ENCODE results near the gene GNAS-AS1. TPM values are rescaled to one million over a fixed set of nuclear protein-coding genes. Genes with fewer than 3 reads are reported as not detected.

The GNAS-AS1 gene
- under 1 TPM in 1 of 4 donors, not detected in 3; 0.28 TPM for total RNA-seq

DNA sequence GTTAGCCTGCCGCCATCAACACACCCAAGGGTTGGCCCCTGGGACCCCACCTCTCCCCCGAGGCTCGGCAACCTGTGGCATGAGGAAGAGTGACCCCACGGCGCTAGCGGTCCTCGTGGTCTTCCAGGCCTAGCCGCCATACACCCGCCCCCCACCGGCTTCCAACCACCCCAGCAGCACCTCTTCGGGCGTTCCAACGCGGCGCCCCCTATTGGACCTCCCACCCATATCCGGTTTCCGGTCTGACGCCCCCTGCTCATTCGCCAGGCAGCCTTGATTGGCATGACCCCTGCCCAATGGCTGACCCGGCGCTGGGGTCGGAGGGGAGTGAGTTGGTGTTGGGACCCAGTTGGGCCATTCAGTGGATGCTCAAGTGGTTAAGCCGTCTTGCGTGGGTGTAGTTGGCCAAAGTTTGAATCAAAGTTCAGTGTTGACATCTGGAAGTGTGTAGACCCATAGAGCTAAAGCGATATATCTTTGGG lies at the start of gene GNAS-AS1:
Gene GNAS-AS1, minus strand, starts transcription at position 210 of the 482 bp plus-strand sequence.
- TF ChIP-seq CTCF (IDR thresholded peaks at IDR 0.05): no peak
- peak; percentile 43 for ATAC-seq (ENCODE audit: low FRiP score)
- peak; percentile 73 for DNase-seq (ENCODE audit: low spot score)

DNA sequence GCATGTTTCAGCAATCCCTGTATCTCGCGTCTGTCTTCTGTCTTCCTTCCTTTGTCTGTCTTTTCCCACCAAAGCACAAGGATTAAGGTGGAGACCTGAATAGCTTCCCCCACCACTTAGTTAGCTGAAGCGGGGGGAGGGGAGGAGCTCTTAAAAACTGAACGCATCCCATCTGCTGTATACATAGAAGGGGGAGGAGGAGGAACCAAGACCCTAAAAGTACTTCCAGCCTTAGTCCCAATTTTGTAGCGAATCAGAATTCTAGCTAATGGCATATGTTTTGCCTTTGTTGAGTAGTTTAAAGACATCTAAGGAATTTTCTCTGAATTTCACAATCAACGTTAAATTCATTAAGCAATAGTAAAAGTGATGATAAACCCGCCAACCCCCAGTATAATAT lies 49.7 kb upstream of the GNAS-AS1 start:
- DNase-seq (ENCODE audit: low spot score) (no peak), ATAC-seq (ENCODE audit: low FRiP score) (no peak)
- TF ChIP-seq CTCF (IDR thresholded peaks at IDR 0.05): no peak

DNA sequence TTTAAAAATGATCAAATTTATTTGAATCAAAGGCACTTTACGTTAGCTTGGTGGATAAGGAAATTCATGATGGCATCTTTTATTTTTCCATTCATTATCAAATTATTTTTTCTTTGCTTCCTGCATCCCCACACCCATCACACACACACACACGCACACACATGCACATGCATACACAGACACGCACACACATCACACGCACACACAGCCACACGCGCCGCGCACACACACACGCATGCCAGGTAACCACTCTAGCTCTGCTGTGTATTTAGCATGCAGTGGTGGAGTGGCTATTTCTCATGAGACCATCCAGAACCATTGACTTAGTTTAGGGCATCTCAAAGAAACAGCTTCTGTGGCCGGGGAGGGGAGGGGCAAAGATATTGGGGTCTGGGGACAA lies 48.8 kb upstream of the GNAS-AS1 start:
- TF ChIP-seq CTCF (IDR thresholded peaks at IDR 0.05): no peak

DNA sequence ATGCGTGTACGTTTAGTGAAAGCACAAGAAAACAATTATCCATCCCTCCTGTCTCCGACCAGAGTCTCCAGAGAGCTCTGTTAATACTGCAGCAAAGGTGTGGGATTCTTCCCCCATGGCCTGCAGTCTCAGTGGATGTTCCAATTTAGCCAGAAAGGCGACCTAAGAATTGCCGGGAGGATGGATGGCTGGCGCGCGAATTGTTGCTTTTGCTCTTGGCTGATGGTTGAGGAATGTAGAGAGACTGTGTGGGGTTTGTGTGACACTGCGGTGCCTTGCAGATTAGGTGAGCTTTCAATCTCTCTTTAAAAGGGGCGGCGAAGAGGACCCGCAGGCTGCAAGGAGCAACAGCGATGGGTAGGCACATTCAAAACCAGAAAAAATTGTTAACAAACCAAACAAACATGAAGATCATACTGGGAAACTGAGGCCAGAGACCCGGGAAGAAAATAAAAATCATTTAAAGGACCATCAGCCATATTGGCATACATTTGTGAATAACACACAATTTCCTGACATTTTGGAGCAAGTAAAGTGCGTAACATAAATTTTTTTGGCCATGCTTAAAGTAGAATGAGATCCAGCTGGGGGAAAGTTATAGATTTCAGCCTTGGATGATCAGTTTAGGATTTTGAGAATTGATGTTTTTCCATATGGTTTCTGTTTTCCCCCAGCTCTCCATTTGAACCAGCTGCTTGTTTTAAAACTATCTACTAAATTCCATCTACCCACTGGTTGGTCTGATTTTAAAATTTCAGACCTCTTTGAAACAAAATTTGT lies 48.1 kb upstream of the GNAS-AS1 start:
- DNase-seq (ENCODE audit: low spot score) (no peak), ATAC-seq (ENCODE audit: low FRiP score) (no peak)
- TF ChIP-seq CTCF (IDR thresholded peaks at IDR 0.05): no peak

More for the DNA sequence above, 48.8 kb upstream of the GNAS-AS1 start:
- ATAC-seq (ENCODE audit: low FRiP score) (no peak), DNase-seq (ENCODE audit: low spot score) (no peak)

DNA sequence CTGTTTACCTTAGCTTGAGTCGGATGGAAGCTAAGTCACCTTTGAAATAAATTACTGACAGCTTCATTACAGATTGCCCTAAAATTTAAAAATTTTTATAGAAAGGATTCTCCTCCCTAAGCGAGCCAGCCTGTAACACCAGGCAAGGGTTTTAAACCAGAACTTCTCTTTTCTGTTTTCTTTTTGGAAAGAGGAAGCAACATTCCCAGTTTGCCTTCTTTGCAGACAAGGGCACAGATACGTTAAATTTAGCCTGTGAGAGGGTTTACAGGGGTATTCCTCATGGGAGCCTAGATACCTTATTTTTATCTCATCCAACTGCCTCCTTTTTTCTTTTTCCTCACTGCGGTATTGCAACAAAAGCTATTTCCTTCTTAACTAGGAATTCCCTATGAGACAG lies 46.8 kb upstream of the GNAS-AS1 start:
- ATAC-seq (ENCODE audit: low FRiP score): no peak
- no peak for TF ChIP-seq CTCF (IDR thresholded peaks at IDR 0.05)

DNA sequence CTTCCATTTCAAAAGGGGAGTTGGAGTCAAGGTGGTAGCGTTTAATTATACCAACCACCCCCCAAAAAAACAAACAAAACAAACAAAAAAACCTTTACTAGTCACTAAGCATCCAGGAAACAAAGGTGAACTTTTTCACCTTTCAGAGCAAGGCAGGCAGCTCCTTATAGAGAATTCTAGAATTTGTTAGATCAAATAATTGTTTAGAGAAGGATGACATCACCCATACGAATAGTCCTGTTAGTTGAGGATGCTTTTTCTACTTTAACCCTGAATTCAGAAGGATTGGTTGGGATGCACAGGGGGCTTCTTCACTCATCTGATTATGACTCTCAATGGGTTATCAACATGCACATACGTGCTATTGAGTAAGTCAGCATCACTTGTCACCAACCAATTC lies 46.1 kb upstream of the GNAS-AS1 start:
- DNase-seq (ENCODE audit: low spot score): no peak
- no peak for TF ChIP-seq CTCF (IDR thresholded peaks at IDR 0.05)
- no peak for ATAC-seq (ENCODE audit: low FRiP score)

More for the DNA sequence above, 46.8 kb upstream of the GNAS-AS1 start:
- DNase-seq (ENCODE audit: low spot score): no peak
